DMS79 treated with DMSO at 0.1 percent for 48 hours (cell line): Measurements from ENCODE around the gene PPA1.
A peak's percentile ranks its signal among the peaks of the same experiment; 100 is the strongest.
"Not testable (repeated sequence)": the region's sequence is repeated elsewhere in the genome, so short reads cannot be mapped to it uniquely, and the experiment has no call there.

Source experiments
- DNase-seq: peaks from one replicate; lab custom pipeline; 2025; lab: John Stamatoyannopoulos, UW

Gene PPA1

DNA sequence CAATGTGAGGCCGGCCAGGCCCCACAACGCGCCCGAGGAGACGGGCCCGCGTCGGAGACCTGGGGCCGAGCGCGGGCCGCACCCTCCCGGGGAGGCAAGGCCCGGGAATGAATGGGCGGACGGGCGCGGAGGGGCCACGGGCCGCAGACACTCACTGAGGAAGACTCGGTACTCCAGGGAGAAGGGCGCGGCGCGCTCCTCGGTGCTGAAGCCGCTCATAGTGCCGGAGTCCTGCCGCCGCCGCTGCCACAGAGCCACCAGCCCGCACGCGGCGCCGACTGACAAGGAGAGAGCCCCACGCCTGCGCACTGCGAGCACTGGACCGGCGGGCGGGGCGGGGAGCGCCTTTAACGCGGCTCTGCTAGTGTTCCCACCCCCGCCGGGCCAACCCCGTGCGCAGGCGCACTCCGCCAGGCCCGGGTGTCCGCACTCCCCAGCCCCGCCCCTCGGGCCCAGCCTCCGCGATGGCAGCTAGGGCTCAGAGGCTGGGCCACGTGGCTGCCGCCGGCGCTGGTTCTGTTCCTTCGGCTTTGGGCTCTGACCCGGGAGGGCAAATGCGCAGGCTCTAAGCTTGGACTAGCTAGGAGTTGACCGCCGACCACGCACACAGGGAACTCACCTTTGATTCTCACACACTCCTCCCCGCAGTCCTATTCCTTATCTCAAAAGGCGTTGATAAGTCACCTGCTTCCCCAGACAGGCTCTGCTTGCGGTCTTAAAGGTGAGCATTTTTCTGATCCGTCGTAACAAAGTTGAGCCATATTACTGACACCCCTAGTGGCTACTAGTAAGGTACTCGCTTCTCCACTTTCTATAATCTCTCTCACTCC is at the start of gene PPA1:
TSS of gene PPA1 (minus strand) at position 321 of the 830 bp plus-strand sequence. CDS start at position 219, 102 bp downstream.
- DNase-seq = peak; percentile 65

DNA sequence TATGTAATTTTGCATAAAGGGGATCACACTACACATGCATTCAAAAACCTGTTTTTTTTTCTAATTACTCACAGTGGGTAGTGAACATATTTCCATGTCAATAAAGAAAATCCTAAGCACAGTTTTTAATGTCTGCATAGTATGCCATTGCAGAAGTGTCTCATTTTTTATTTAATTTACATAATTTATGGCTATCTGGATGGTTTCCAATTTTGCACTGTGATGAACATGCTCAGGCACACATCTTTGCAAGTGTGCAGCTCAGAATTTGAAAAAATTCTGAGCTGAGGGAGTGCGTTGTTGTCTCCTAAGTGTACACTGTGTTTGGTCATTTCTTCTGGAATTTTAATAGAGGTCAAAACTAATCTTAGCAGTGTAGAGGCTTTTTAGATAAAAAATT is 48.4 kb upstream of the PPA1 start:
- DNase-seq = no peak

DNA sequence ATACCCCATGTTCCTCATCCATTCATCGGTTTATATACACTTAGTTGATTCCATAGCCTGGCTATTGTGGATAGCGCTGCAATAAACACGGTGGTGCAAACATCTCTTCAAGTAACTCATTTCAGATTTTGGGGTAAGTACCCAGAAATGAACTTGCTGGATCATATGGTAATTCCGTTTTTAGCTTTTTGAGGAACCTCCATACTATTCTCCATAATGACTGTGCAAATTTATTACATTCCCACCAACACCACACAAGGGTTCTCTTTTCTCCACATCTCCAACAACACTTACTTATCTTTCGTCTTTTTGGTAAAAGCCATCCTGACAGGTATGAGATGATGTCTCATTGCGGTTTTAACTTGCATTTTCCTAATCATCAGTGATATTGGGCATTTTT is 46.9 kb upstream of the PPA1 start:
- no peak for DNase-seq

DNA sequence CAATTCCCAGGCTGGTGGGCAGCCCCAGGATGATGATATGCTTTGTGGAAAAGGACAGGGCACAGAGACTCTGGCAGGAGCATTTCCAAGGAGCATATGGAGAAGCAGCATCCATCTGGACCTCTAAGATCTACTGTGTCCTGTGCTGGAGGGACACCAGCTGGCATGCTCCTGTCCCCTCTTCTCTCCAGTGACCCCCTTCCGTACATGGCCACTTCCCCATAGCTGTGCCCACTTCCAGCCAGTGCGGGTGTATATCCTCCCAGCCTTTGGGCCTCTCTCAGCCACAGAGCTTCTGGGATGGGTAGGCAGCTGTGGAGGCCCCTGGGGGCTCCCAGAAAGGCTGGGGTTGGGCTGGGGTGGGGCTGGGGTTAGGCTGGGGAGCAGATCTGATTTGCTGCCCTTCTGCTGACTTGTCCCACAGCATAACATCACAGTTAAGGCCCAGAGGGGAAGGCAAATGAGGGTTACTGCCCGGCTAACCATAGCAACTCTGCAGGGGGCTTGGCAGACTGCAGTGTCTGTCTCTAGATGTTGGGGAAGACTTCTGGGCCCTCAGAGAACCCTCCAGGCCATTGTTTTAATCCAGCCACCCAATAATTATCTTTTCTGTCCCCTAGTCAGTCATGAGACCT is 44.3 kb upstream of the PPA1 start:
- no peak for DNase-seq

DNA sequence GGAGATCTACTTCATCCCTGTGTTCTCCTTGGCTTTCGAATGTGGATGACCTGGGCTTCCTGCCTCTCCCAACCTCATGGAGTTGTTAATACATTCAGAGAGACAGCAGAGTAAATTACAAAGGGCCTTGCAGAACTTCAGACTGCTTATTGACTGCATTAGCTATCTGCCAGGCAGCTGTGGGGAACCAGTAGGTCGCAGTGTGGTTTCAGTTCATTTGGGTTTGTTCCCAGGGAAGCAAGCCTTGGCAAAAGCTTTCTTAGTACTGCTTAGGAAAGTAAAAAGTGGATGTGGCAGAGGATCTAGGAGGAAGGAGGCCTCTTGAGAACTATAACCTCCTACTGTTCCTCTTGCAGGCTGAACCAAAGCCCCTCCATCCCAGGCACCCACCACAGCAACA is 41.4 kb upstream of the PPA1 start:
- DNase-seq = no peak

DNA sequence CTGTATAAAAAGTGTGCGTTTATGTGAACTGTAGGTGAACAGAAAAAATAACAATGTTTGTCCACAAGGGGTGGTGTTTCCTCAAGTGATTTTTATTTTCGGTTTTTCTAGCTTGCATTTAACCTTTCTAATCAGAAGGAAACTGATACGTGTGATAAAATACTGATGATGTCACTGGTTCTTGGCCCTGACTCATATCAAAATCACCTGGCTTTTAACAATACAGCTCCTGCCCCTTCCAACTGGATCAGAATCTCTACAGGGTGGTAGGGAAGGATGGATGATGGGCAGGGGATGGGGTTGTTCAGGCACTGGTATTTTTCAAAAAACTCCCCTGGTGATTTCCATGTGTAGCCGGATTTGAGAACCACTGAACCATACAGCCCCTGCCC is 39.7 kb upstream of the PPA1 start:
- DNase-seq = no peak

DNA sequence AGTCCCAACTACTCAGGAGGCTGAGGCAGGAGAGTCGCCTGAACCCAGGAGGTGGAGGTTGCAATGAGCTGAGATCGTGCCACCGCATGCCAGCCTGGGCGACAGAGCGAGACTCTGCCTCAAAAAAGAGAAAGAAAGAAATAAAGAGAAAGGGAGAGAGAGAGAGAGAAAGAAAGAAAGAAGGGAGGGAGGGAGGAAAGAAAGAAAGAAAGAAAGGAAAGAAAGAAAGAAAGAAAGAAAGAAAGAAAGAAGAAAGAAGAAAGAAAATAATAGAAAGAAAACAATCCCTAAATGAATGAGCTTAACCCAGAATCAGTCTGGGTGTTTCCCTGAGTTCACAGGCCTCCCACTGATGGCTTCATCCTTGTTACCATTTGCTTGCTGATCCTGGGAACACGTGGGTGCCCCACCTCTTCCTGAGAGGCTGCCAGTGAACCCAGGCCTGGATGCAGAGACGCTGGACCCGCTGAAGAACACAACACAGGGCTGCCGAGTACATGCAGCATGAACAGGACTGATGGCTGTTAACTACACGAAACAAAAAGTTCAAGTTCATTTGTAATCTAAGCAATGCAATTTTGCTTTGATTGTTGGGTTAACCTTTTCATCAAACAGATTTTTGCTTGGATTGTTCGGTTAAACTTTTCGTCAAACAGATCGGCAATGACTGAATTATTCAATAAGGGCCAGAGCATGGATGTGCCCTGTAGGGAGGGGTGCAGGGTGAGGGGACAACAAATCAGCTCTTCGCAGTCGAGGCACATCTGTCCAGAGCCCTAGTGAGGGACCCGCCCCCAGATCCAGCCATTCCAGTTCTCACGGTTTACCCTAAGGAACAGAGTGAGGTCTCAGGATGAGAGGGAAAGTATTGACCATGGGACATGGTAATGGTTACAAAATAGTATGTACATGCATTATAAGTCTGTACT is 39.0 kb upstream of the PPA1 start:
- DNase-seq = no peak

DNA sequence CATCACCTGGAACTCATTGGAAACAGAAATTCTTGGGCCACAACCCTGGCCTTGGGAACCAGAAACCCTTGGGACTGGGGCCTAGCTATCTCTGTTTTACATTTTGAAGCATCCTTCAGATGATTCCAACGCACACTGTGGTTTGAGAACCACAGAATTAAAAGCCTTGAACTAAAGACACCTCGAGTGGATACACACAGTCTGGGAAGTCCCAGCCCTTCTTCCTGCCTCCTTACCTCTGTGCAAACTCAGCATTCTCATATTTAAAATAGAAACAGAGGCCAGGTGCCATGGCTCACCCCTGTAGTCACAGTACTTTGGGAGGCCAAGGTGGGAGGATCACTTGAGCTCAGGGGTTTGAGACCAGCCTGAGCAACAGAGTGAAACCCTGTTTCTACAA is 37.7 kb upstream of the PPA1 start:
- DNase-seq = no peak

DNA sequence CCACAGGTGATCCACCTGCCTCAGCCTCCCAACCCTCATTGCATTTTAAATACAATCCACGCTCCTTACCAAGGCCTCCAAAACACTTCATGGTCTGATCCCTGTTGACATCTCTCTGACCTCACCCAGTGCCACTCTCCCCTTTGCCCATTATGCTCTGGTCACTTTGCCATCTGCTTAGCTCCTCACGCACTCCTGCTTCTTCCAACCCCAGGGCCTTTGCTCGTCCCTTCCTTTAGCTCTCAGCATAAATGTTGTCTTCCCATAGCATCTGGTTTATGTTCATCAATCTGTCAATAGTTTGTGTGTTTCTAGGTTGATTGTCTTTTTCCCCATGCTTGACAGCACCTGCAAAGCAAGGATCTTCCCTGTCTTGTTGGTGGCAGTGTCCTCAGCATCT is 36.5 kb upstream of the PPA1 start:
- no peak for DNase-seq

DNA sequence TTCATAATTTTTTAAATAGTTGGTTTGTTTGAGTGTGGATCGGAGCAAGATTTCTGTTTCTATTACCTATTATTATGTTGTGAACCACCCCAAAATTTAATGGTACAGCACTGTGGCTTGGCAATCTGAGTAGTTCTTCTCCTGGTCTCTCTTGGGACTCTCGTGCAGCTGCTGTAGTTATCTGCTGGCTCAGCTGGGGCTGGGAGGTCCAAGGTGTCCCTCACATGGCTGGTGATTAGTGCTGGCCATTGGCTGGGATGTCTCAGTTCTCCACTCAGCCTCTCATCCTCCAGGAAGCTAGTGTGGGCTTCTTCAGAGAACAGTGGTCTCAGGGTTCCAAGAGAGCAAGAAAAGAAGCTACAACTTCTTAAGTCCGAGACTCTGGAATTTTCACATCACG is 35.1 kb upstream of the PPA1 start:
- DNase-seq = no peak

DNA sequence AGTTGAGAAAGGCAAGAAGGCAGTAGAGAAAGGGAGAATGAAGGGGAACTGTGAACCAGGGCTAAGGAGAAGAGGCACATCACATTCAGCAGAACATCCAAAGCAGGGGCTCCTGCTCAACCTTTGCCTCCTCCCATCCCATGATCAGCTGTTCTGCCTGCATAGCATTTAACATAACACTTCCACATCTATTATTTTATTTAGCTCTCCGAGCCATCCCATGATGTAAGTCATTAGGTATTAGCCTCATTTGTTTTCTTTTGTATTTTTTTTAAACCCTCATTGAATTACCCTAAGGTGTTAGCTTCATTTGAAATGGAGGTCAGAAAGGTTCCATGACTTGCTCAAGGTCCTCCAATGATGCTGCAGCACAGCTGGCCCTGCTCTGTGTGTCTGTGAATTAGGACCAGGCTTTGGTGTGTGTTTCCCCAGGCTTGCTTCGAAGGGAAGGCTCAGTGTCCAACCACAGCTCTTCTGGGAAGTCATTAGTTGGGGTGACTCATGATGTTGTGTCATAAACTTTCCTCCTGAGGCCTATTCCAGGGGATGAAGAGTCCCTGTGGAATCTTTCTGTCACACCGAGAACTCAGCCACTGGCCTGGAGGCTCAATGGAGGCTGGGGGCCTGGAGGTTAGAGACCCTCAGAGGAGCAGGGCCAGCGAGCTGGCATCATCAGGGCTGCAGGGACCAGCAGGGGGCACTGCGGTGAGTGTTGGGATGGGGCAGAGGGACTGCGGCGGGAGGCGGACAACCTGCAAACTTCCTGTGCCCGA is 34.1 kb upstream of the PPA1 start:
- DNase-seq = no peak

DNA sequence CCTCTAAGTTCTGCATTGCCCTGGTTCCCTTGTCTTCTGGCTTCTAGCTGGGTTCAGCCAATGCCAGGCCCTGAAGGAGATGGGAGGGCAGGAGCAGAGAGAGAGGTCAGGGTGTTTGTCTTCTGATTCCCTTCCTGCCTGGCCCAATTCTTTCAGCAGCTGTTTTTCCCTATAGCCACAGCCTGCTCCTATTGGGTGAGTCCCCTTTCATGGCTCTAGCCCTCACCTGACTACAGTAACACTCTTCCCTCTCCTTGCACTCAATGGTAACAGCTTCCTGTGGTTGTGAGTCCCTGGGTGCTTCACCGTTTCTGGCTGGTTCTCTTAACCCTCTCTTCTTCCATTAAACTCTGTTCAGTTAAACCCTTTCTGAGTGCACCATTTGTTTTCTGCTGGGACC is 33.5 kb upstream of the PPA1 start:
- DNase-seq = no peak

DNA sequence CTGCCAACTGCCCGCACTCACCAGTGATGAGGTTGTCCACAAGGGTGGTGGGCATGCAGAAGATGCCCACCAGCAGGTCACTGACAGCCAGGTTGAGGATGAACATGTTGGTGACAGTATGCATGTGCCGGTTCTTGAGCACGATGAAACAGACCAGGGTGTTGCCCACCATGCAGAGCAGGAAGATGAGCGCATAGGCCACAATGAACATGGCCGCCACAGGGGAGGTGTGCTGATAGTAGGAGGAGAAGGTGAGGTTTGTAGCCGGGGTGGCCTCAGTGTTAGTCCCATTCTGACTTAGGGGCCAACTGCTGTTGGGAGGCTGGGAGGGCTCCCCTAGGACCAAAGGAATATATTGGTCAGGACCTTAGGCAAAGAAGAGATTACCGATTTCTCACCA is 32.8 kb upstream of the PPA1 start:
- DNase-seq = no peak

DNA sequence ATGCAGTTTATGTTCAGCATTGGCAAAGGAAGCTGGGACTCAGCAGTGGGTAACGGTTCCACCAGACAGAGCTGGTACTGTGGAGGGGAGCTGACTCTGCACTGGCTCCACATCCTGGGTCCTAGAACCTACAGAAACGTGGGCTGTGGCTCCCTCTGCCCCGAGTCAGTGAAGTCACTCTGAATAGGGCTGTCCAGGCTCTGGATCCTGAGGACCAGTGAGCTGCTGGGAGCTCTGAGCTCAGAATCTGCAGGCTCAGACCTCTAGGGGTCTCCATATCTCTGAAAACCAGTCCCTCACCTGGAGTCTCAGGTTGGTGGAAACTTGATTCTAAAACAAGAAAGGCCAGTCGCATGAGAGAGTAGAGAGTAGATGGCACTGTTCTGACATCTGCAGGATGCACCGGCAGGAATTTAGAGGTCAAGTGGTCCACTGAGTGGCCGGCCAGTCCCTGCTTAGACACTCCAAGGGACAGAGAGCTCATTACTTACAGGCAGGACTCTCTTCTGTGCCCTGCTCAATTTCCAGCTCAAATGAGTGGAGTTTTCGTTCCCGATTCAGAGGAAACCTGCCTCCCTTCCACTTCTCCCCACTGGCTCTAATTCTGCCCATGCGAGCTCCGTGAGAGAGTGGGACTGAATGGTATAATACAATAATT is 31.9 kb upstream of the PPA1 start:
- no peak for DNase-seq

DNA sequence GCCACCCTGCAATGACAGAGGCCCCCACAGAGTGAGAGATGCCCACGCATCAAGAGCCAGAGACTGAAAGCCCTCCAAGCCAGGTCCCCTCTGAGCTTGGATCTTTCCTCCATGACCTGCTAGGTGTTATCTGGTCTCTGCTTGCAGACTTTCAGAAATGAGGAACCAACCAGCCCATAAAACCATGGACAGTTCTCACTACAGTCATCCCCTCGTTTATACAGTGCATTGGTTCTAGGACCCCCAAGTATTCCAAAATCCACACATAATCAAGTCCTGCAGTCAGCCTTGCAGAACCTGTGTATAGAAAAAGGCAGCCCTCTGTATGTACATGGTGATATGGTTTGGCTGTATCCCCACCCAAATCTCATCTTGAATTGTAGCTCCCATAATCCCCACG is 27.5 kb upstream of the PPA1 start:
- no peak for DNase-seq

DNA sequence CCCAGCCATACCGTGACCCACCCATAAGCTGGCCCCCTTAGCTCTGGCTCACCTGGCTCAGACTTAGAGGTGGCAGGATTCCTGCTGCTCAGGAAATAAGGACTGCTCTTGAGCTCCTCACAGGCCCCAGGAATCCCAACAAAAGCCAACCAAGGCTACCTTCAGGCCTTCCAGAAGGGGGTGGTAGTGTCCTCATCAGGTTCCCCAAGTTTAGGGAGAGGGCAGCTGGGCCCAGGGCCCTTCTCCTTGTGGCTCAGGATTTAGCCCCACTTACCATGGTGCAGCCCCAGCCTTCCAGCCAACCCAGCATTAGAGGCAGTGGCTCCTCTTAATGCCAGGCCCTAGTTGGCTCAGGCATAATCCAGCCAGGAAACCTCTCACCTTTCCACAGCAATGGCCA is 27.0 kb upstream of the PPA1 start:
- DNase-seq = no peak

DNA sequence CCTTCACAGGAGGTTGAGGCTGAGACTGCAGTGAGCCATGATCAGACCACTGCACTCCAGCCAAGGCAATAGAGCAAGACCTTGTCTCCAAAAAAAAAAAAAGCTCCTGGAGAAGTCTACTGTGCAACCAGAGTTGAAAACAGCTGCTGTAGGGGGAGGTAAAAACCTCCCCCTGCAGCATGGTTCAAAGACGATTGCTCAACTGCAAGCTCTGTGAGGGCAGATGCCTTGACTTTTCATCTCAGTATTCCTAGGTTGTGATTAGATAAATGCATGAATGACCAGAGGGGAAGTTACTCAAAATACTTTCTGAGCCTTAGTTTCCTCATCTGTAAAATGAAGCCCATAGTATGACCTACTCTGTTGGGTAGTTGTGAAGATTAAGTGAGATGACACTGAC is 25.0 kb upstream of the PPA1 start:
- DNase-seq = no peak

DNA sequence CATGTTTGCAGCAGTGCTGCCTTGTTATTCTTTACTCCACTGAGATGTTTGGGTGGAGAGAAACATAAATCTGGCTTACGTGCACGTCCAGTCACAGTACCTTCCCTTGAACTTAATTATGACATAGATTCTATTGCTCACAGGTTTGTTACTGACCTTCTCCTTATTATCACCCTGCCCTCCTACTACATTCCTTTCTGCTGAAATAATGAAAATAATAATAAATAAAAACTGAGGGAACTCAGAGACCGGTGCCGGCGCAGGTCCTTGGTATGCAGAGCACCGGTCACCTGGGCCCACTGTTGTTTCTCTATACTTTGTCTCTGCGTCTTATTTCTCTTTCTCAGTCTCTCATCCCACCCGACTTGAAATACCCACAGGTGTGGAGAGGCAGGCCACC is 24.6 kb upstream of the PPA1 start:
- DNase-seq = not testable (repeated sequence)

DNA sequence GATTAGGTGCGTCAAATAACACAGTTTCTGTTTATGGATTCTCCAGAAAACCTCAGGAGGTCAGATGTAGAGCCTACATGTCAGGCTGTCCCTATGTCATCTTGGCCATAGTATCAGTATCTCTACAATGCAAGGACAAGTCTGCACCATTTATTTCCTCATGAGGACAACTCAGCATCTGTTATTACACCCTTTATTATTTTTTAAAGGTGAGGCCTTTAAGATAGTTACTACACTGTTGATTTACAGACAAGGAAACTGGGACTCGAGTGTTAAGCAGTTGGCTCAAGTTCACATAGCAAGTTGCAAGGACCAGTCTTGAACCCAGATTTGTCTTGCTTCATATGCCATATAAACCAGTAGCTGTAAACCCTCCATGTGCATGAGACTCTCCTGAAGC is 23.2 kb upstream of the PPA1 start:
- no peak for DNase-seq

DNA sequence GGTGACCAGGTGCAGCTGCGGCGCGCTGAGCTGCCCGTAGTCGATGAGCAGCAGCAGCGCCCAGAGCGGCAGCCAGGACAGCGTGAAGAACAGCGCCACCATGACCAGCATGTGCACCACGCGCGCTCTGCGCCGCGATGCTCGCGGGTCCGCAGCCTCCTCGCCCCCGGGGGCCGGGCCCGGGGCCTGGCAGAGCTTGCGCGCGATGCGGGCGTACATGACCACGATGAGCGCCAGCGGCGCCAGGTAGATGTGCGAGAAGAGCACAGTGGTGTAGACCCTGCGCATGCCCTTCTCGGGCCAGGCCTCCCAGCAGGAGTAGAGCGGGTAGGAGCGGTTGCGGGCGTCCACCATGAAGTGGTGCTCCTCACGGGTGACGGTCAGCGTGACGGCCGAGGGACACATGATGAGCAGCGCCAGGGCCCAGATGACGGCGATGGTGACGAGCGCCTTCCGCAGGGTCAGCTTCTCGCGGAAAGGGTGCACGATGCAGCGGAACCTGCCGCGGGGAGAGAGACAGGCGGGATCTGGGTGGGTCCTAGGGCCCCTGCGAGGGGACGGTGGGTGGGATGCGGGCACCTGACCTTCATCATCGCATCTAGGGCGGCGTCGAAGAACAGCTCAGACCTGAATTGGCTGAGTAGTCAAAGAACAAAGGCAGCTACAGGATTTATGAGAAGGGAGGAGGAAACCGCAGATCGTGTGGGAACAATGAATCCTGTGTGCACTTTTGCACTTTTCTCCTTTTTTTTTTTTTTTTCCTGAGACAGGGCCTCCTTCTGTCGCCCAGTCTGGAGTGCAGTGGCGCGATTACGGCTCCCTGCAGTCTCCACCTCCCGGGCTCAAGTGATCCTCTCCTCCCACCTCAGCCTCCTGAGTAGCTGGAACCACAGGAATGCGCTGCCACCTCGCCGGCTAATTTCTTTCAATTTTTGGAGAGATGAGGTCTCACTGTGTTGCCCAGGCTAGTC is 22.4 kb upstream of the PPA1 start:
- DNase-seq = peak; percentile 13
